ENCODE measurements around the gene C14orf180.

C14orf180 gene

GRCh38 chr14:104637546-104638003 is 58.0 kb downstream of the C14orf180 start:
- no peak for TF ChIP-seq CTCF (conservative IDR thresholded peaks at IDR 0.05)
- peak overlapping the region; percentile 55 for H3K27ac ChIP-seq

- peak overlapping the region; percentile 55 for H3K27ac ChIP-seq
- no peak for TF ChIP-seq CTCF (conservative IDR thresholded peaks at IDR 0.05)
These were observed 58.6 kb downstream of the C14orf180 start for GRCh38 chr14:104638190-104638589.

- TF ChIP-seq CTCF (conservative IDR thresholded peaks at IDR 0.05) = no peak
- no peak overlapping the region for H3K27ac ChIP-seq
These were observed 59.4 kb downstream of the C14orf180 start for GRCh38 chr14:104638927-104639450.

- no peak overlapping the region for H3K27ac ChIP-seq
- no peak for TF ChIP-seq CTCF (conservative IDR thresholded peaks at IDR 0.05)
These were observed 59.9 kb downstream of the C14orf180 start for GRCh38 chr14:104639471-104639870.

All from VCaP (cell line).